GM12878 (cell line): ENCODE results near the gene PRG2. TPM values are rescaled to one million over a fixed set of nuclear protein-coding genes. Genes with fewer than 3 reads are reported as not detected.

Experiments used
- ATAC-seq: fragments of 200-7000 bp; cut with Tn5 transposase; 3 replicates; pipeline ENCODE4 v1.9.1; 2020; ENCODE audit warnings: mild to moderate bottlenecking, moderate library complexity
- BruUV-seq: library from RNA; stranded (reverse); fragments of 400-500 nt; replicated peaks from 2 replicates; lab custom pipeline; 2021; lab: Mats Ljungman, UMichigan
- CTCF ChIA-PET: fragments of 300-600 bp; sonication (Branson Sonifier 250); formaldehyde crosslinking; extraction: SDS; loops from one replicate; lab custom pipeline; 2021; ENCODE audit warnings: inconsistent platforms; lab: Yijun Ruan, JAX
- POLR2A ChIA-PET: fragments of 350-600 bp; formaldehyde crosslinking; extraction: SDS; loops from one replicate; lab custom pipeline; 2021; ENCODE audit warnings: inconsistent platforms; lab: Charles Lee
- RAD21 ChIA-PET: fragments of 300-600 bp; sonication (Branson Sonifier 250); formaldehyde crosslinking; loops from one replicate; lab custom pipeline; 2023; ENCODE audit warnings: antibody characterized with exemption; ENCODE audit not compliant: unreplicated experiment; lab: Charles Lee
- SMC1A ChIA-PET: fragments of 300-600 bp; sonication (Branson Sonifier 250); formaldehyde crosslinking; loops from one replicate; lab custom pipeline; 2023; ENCODE audit not compliant: unreplicated experiment, uncharacterized antibody; lab: Charles Lee
- DNase-seq: peaks from one replicate; pipeline ENCODE4 v3.0.0-alpha.2; 2011; ENCODE audit warnings: low read depth, low spot score
- FAIRE-seq: peaks from 3 replicates; lab custom pipeline; 2011; peaks lifted over from hg19 to GRCh38; lab: Jason Lieb, UNC
- H2AFZ ChIP-seq: 2 replicates; pipeline ENCODE4 v1.6.0; 2011; ENCODE audit warnings: low read depth, low read length, control low read depth; ENCODE audit not compliant: control insufficient read depth
- H3K27ac ChIP-seq: 2 replicates; pipeline ENCODE4 v1.5.1; 2011; ENCODE audit warnings: control low read depth; ENCODE audit not compliant: control insufficient read depth, insufficient read depth
- H3K27me3 ChIP-seq, 2 experiments: replicated peaks in 1 of 2; 2 replicates each; pipeline versions ENCODE4 v1.6.0 to v1.6.1; 2011; ENCODE audit warnings: low read length in 1 of 2; ENCODE audit not compliant: control insufficient read depth in 2 of 2, insufficient read depth in 2 of 2
- H3K36me3 ChIP-seq, 2 experiments: 2 replicates each; pipeline ENCODE4 v1.5.1; 2011; ENCODE audit warnings: low read length in 1 of 2; ENCODE audit not compliant: control insufficient read depth in 2 of 2, insufficient read depth in 2 of 2
- H3K4me1 ChIP-seq: 2 replicates; pipeline ENCODE4 v1.6.1; 2011; ENCODE audit warnings: mild to moderate bottlenecking, low read length, moderate library complexity, mixed read lengths; ENCODE audit not compliant: control insufficient read depth, insufficient read depth
- H3K4me2 ChIP-seq: 2 replicates; pipeline ENCODE4 v1.6.0; 2011; ENCODE audit warnings: control low read depth; ENCODE audit not compliant: control insufficient read depth, insufficient read depth
- H3K4me3 ChIP-seq: fragments of 200-600 bp; sonication (generic); 2 replicates; pipeline ENCODE4 v1.5.1; 2016
- H3K79me2 ChIP-seq: 2 replicates; pipeline ENCODE4 v1.6.0; 2011; ENCODE audit warnings: low read length; ENCODE audit not compliant: control insufficient read depth, insufficient read depth
- H3K9ac ChIP-seq: 2 replicates; pipeline ENCODE4 v1.8.0; 2011; ENCODE audit warnings: low read length, control low read depth, mixed read lengths; ENCODE audit not compliant: control insufficient read depth, insufficient read depth
- H3K9me3 ChIP-seq: replicated peaks from 3 replicates; pipeline ENCODE4 v1.5.1; 2011; ENCODE audit warnings: mild to moderate bottlenecking, low read length; ENCODE audit not compliant: control insufficient read depth, insufficient read depth
- H4K20me1 ChIP-seq: 2 replicates; pipeline ENCODE4 v1.6.0; 2011; ENCODE audit not compliant: control insufficient read depth, insufficient read depth
- EED ChIP-seq: sonication (generic); IDR thresholded peaks from 2 replicates; pipeline ENCODE4 v1.6.1; 2016; ENCODE audit warnings: antibody characterized with exemption, low read depth
- HDGF ChIP-seq: fragments of 450-650 bp; IDR thresholded peaks from 2 replicates; pipeline ENCODE4 v1.6.1; 2016; ENCODE audit warnings: antibody characterized with exemption
- KLF5 ChIP-seq: fragments of 450-650 bp; IDR thresholded peaks from 2 replicates; pipeline ENCODE4 v1.6.1; 2014; ENCODE audit warnings: mild to moderate bottlenecking; ENCODE audit not compliant: partially characterized antibody
- PAX8 ChIP-seq: fragments of 450-650 bp; IDR thresholded peaks from 2 replicates; pipeline ENCODE4 v1.6.1; 2017; ENCODE audit warnings: mild to moderate bottlenecking, moderate library complexity
- POLR2AphosphoS5 ChIP-seq: IDR thresholded peaks from 2 replicates; pipeline ENCODE4 v1.6.1; 2011; ENCODE audit warnings: mild to moderate bottlenecking, low read length, inconsistent platforms
- POU2F2 ChIP-seq: IDR thresholded peaks from 3 replicates; pipeline ENCODE4 v1.6.1; 2011; ENCODE audit warnings: low read depth, mild to moderate bottlenecking, low read length, borderline replicate concordance
- SREBF2 ChIP-seq: IDR thresholded peaks from 2 replicates; pipeline ENCODE4 v1.6.1; 2012; ENCODE audit warnings: mild to moderate bottlenecking, low read length
- STAT3 ChIP-seq: IDR thresholded peaks from 2 replicates; pipeline ENCODE4 v1.6.1; 2011; ENCODE audit warnings: low read depth, low read length, improper control_type of control experiment
- ZBED1 ChIP-seq: IDR thresholded peaks from 2 replicates; pipeline ENCODE4 v1.6.1; 2016; ENCODE audit warnings: borderline replicate concordance
- ZNF24 ChIP-seq: fragments of 450-650 bp; IDR thresholded peaks from 2 replicates; pipeline ENCODE4 v1.6.1; 2017; ENCODE audit warnings: antibody characterized with exemption, mild to moderate bottlenecking
- ZZZ3 ChIP-seq: IDR thresholded peaks from 2 replicates; pipeline ENCODE4 v1.6.1; 2011; ENCODE audit warnings: low read depth; ENCODE audit not compliant: control insufficient read depth, insufficient read length
- WGBS: methylation state at CpG from one replicate; pipeline ENCODE4 v1.1.6; 2016; ENCODE audit warnings: low lambda C conversion rate; ENCODE audit not compliant: insufficient replicate concordance, insufficient coverage; ENCODE audit errors: missing lambda C conversion rate; 5-methylcytosine and 5-hydroxymethylcytosine counted together
- in situ Hi-C: fragments of 300-500 bp; cut with MboI; formaldehyde crosslinking; loops from 9 replicates; pipeline ENCODE4 v1.14.3; 2018; ENCODE audit warnings: mixed read lengths
- intact Hi-C: fragments of 100-400 bp; cut with micrococcal nuclease; formaldehyde crosslinking; loops from one replicate; pipeline ENCODE4 v1.14.2; 2022; ENCODE audit not compliant: unreplicated experiment
- polyA plus RNA-seq, 11 experiments: library from polyadenylated mRNA; depleted of rRNA in 4 of 11; unstranded in 6 of 11; stranded (reverse) in 5 of 11; fragments of >200 nt; fragmentation: Nextera tagmentation in 4 of 11; fragmentation: Illumina TruSeq in 1 of 11; extraction: Ambion mirVana in 4 of 11; extraction: Trizol in 1 of 11; gene quantifications; 1 replicate in 1 of 11; 2 replicates in 10 of 11; pipeline versions ENCODE4 v1.2.1 to v1.2.3, GENCODE V29; 2011 to 2016; ENCODE audit warnings: inconsistent platforms in 2 of 11, missing spikeins in 2 of 11, low read depth in 1 of 11
- total RNA-seq, 4 experiments: library from RNA; depleted of rRNA in 3 of 4; stranded (reverse); fragments of >200 nt in 3 of 4; fragmentation: Illumina TruSeq in 1 of 4; extraction: Trizol in 1 of 4; gene quantifications; 2 replicates each; pipeline versions ENCODE4 v1.2.1 to v1.2.3, GENCODE V29; 2013 to 2021
- TF ChIP-seq, protein P1 (sequence below): fragments of 450-650 bp; IDR thresholded peaks from 2 replicates; pipeline ENCODE4 v1.6.1; 2017; ENCODE audit warnings: mild to moderate bottlenecking, low read depth, inconsistent platforms; ENCODE audit not compliant: poor library complexity, severe bottlenecking
- TF ChIP-seq, protein P2 (sequence below): IDR thresholded peaks from 2 replicates; pipeline ENCODE4 v1.6.1; 2011; ENCODE audit warnings: low read depth, mild to moderate bottlenecking, low read length, moderate library complexity, borderline replicate concordance; ENCODE audit errors: extremely low read depth

The PRG2 gene
- total and polyA plus RNA-seq, 10 of the 15 experiments (the other 5 are each of a cell fraction or from before 2014, with no cell fraction given), result 0.10 to 1.7 (median 0.56) TPM; not detected in 2

DNA sequence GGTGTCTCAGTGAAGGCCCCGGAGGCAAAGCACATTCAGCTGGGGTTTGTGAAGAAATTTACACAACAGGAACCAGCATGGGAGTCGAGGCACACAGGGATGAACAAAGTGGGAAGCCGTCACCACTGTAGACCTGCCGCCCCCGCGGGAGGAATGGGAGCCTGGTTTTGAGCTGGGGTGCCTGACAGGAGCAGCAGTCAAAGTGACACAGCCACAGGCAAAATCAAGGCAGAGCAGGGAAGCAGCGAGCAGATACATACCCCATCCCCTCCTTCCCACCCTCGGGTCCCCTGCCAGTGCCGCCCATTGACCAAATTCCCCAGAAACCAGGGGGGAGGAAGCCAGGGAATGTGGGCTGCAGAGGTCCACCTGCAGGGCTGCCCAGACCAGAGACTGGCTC lies 31.5 kb downstream of the PRG2 start (continued):
- TF ChIP-seq, protein P1, sequence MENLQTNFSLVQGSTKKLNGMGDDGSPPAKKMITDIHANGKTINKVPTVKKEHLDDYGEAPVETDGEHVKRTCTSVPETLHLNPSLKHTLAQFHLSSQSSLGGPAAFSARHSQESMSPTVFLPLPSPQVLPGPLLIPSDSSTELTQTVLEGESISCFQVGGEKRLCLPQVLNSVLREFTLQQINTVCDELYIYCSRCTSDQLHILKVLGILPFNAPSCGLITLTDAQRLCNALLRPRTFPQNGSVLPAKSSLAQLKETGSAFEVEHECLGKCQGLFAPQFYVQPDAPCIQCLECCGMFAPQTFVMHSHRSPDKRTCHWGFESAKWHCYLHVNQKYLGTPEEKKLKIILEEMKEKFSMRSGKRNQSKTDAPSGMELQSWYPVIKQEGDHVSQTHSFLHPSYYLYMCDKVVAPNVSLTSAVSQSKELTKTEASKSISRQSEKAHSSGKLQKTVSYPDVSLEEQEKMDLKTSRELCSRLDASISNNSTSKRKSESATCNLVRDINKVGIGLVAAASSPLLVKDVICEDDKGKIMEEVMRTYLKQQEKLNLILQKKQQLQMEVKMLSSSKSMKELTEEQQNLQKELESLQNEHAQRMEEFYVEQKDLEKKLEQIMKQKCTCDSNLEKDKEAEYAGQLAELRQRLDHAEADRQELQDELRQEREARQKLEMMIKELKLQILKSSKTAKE, result no peak
- no peak for TF ChIP-seq ZNF24

- ChIA-PET SMC1A (interaction anchor here (1.0 kb wide), 1 partner anchor 11 kb away, joined by 4 read pairs; no protein-coding TSS in a partner anchor), CTCF (interaction anchor here (1.7 to 1.9 kb wide), 2 partner anchors 125 to 283 kb away, joined by 6 to 7 read pairs; no protein-coding TSS in a partner anchor)
- no peak overlapping the region for H3K9ac ChIP-seq
Measured at GRCh38 chr11:57358543-57358961, 31.9 kb downstream of the PRG2 start.

More at GRCh38 chr11:57358543-57358961, 31.9 kb downstream of the PRG2 start:
- no peaks in the 10 kb centered on the region for H3K4me1 ChIP-seq
- H3K27ac ChIP-seq, result no peak overlapping the region
- H3K27me3 ChIP-seq, result peaks cover 0 to 3% of the 10 kb centered on the region in 2 experiments; a peak in 2 of 4 replicates
- BruUV-seq, result no TSS peak
- H3K36me3 ChIP-seq, result no peaks in the 10 kb centered on the region
- H3K4me2 ChIP-seq, result no peak overlapping the region
- FAIRE-seq (no peak), ATAC-seq (no peak), DNase-seq (no peak)
- TF ChIP-seq STAT3 (no peak), SREBF2 (no peak), ZBED1 (no peak), HDGF (no peak), ZZZ3 (no peak), POLR2AphosphoS5 (no peak), PAX8 (no peak), KLF5 (no peak), POU2F2 (no peak), EED (no peak)
- TF ChIP-seq, protein P2, sequence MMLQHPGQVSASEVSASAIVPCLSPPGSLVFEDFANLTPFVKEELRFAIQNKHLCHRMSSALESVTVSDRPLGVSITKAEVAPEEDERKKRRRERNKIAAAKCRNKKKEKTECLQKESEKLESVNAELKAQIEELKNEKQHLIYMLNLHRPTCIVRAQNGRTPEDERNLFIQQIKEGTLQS, result no peak
- H2AFZ ChIP-seq, result no peak overlapping the region
- POLR2A ChIA-PET, result no interaction called here
- H3K79me2 ChIP-seq, result no peaks in the 10 kb centered on the region
- H4K20me1 ChIP-seq, result no peaks in the 10 kb centered on the region
- RAD21 ChIA-PET, result interaction anchor here (1.8 kb wide), 1 partner anchor 13 kb away, joined by 5 read pairs; no protein-coding TSS in a partner anchor
- no peaks in the 10 kb centered on the region for H3K9me3 ChIP-seq
- WGBS, result 45% methylated on average over 9 of the region's 9 CpGs
- in situ Hi-C loops, result no loop called here
- intact Hi-C loops, result no loop called here
- no peak overlapping the region for H3K4me3 ChIP-seq
